Type B pancreatic cell (in vitro differentiated cells): ENCODE results near the gene SNTG2. TPM values are rescaled to one million over a fixed set of nuclear protein-coding genes. Genes with fewer than 3 reads are reported as not detected.

Experiments
- DNase-seq: peaks from one replicate; pipeline ENCODE4 v3.0.0; 2021; ENCODE audit warnings: mixed read lengths; ENCODE audit not compliant: unreplicated experiment; ENCODE audit errors: extremely low spot score
- H3K27ac Mint-ChIP-seq: 2 replicates; pipeline ENCODE4 v1.8.0; 2021; ENCODE audit warnings: mild to moderate bottlenecking, mixed read lengths
- H3K27me3 Mint-ChIP-seq: 2 replicates; pipeline ENCODE4 v1.8.0; 2021; ENCODE audit warnings: mixed read lengths
- H3K36me3 Mint-ChIP-seq: 2 replicates; pipeline ENCODE4 v1.8.0; 2021; ENCODE audit warnings: mixed read lengths
- H3K4me1 Mint-ChIP-seq: one replicate; pipeline ENCODE4 v1.8.0; 2021; ENCODE audit warnings: mixed read lengths; ENCODE audit not compliant: unreplicated experiment
- H3K4me3 Mint-ChIP-seq: 2 replicates; pipeline ENCODE4 v1.8.0; 2021; ENCODE audit warnings: mild to moderate bottlenecking, mixed read lengths
- H3K9me3 Mint-ChIP-seq: 2 replicates; pipeline ENCODE4 v1.8.0; 2021; ENCODE audit warnings: mixed read lengths
- CTCF ChIP-seq: fragments of 200-600 bp; sonication (generic); conservative IDR thresholded peaks from 2 replicates; pipeline ENCODE4 v1.5.0; 2021; ENCODE audit warnings: antibody characterized with exemption, mild to moderate bottlenecking
- total RNA-seq: library from RNA; stranded (reverse); gene quantifications from 2 replicates; pipeline ENCODE4 v1.2.1, GENCODE V29; 2021; ENCODE audit warnings: low replicate concordance

SNTG2 gene
- total RNA-seq, 1 donor from 2014 or later, result 1.1 TPM

GRCh38 chr2:926896-927295, 23.8 kb upstream of the SNTG2 start:
- no peak for TF ChIP-seq CTCF
- DNase-seq, result no peak
- Mint-ChIP-seq H3K4me1 (peaks cover 9% of the 10 kb centered on the region), H3K4me3 (no peak overlapping the region), H3K27ac (no peak overlapping the region), H3K36me3 (no peaks in the 10 kb centered on the region), H3K27me3 (peaks cover 22% of the 10 kb centered on the region), H3K9me3 (no peaks in the 10 kb centered on the region)

GRCh38 chr2:929011-929735, 21.5 kb upstream of the SNTG2 start:
- no peak overlapping the region for H3K27ac Mint-ChIP-seq
- peaks cover 8% of the 10 kb centered on the region for H3K4me1 Mint-ChIP-seq
- no peaks in the 10 kb centered on the region for H3K36me3 Mint-ChIP-seq
- peaks cover 24% of the 10 kb centered on the region for H3K27me3 Mint-ChIP-seq
- no peak overlapping the region for H3K4me3 Mint-ChIP-seq
- H3K9me3 Mint-ChIP-seq, result no peaks in the 10 kb centered on the region
- TF ChIP-seq CTCF, result no peak
- DNase-seq, result no peak

GRCh38 chr2:929925-930324, 20.7 kb upstream of the SNTG2 start:
- H3K4me1 Mint-ChIP-seq, result peaks cover under 1% of the 10 kb centered on the region
- H3K36me3 Mint-ChIP-seq, result no peaks in the 10 kb centered on the region
- H3K27ac Mint-ChIP-seq, result no peak overlapping the region
- DNase-seq, result no peak
- no peak for TF ChIP-seq CTCF
- H3K4me3 Mint-ChIP-seq, result no peak overlapping the region
- H3K9me3 Mint-ChIP-seq, result no peaks in the 10 kb centered on the region
- H3K27me3 Mint-ChIP-seq, result peaks cover 16% of the 10 kb centered on the region

GRCh38 chr2:930935-931334, 19.7 kb upstream of the SNTG2 start:
- no peak for DNase-seq
- Mint-ChIP-seq H3K27ac (no peak overlapping the region), H3K4me1 (no peaks in the 10 kb centered on the region), H3K4me3 (no peak overlapping the region), H3K36me3 (no peaks in the 10 kb centered on the region), H3K27me3 (peaks cover 9% of the 10 kb centered on the region), H3K9me3 (no peaks in the 10 kb centered on the region)
- no peak for TF ChIP-seq CTCF

GRCh38 chr2:932320-933115, 18.1 kb upstream of the SNTG2 start:
- TF ChIP-seq CTCF, result no peak
- H3K36me3 Mint-ChIP-seq, result no peaks in the 10 kb centered on the region
- H3K27ac Mint-ChIP-seq, result no peak overlapping the region
- no peak for DNase-seq
- no peaks in the 10 kb centered on the region for H3K9me3 Mint-ChIP-seq
- no peak overlapping the region for H3K4me3 Mint-ChIP-seq
- peaks cover 9% of the 10 kb centered on the region for H3K27me3 Mint-ChIP-seq
- H3K4me1 Mint-ChIP-seq, result no peaks in the 10 kb centered on the region
